Neuronal stem cell (in vitro differentiated cells): Measurements from ENCODE around the gene NEGR1.

Source experiments
- DNase-seq: peaks from one replicate; pipeline ENCODE4 v3.0.0-alpha.2; 2013; ENCODE audit warnings: low spot score
- H2AFZ ChIP-seq: one replicate; pipeline ENCODE4 v1.6.1; 2013; ENCODE audit warnings: mild to moderate bottlenecking, low read length, inconsistent platforms
- H2AK5ac ChIP-seq: 2 replicates; pipeline ENCODE4 v1.6.1; 2013; ENCODE audit warnings: low read depth, mild to moderate bottlenecking, inconsistent platforms, low read length, moderate library complexity, mixed read lengths
- H2BK120ac ChIP-seq: 2 replicates; pipeline ENCODE4 v1.6.1; 2013; ENCODE audit warnings: low read depth, mild to moderate bottlenecking, inconsistent platforms, low read length, moderate library complexity, mixed read lengths
- H2BK12ac ChIP-seq: one replicate; pipeline ENCODE4 v1.6.1; 2013; ENCODE audit warnings: low read length, inconsistent platforms
- H2BK15ac ChIP-seq: 2 replicates; pipeline ENCODE4 v1.6.1; 2013; ENCODE audit warnings: mild to moderate bottlenecking, low read length, inconsistent platforms, mixed read lengths
- H2BK5ac ChIP-seq: one replicate; pipeline ENCODE4 v1.6.1; 2013; ENCODE audit warnings: inconsistent platforms, mild to moderate bottlenecking, low read length, moderate library complexity
- H3K14ac ChIP-seq: one replicate; pipeline ENCODE4 v1.6.1; 2013; ENCODE audit warnings: low read length, inconsistent platforms
- H3K18ac ChIP-seq: 2 replicates; pipeline ENCODE4 v1.6.1; 2013; ENCODE audit warnings: low read length, inconsistent platforms
- H3K23ac ChIP-seq: 2 replicates; pipeline ENCODE4 v1.6.1; 2013; ENCODE audit warnings: low read depth, mild to moderate bottlenecking, mixed read lengths, low read length, inconsistent platforms; ENCODE audit not compliant: poor library complexity
- H3K27ac ChIP-seq: replicated peaks from 3 replicates; pipeline ENCODE4 v1.5.1; 2013; ENCODE audit warnings: low read length, inconsistent platforms
- H3K27me3 ChIP-seq, 3 experiments: 2 replicates each; pipeline ENCODE4 v1.6.1; 2013; ENCODE audit warnings: low read length in 3 of 3, mild to moderate bottlenecking in 2 of 3, inconsistent platforms in 1 of 3, low read depth in 1 of 3, mixed read lengths in 1 of 3, moderate library complexity in 1 of 3; ENCODE audit not compliant: control insufficient read depth in 3 of 3, insufficient read depth in 3 of 3
- H3K36me3 ChIP-seq, 2 donors: replicated peaks in 1 of 2; 2 replicates each; pipeline ENCODE4 v1.6.1; 2013; ENCODE audit warnings: low read length in 2 of 2; ENCODE audit not compliant: control insufficient read depth in 2 of 2, insufficient read depth in 2 of 2
- H3K4ac ChIP-seq: 2 replicates; pipeline ENCODE4 v1.6.1; 2013; ENCODE audit warnings: inconsistent platforms, mild to moderate bottlenecking, low read length, moderate library complexity
- H3K4me1 ChIP-seq, 2 donors: 1 replicate in 1 of 2; 2 replicates in 1 of 2; pipeline ENCODE4 v1.6.1; 2013; ENCODE audit warnings: low read length in 2 of 2, low read depth in 1 of 2; ENCODE audit not compliant: control insufficient read depth in 2 of 2, insufficient read depth in 1 of 2
- H3K4me2 ChIP-seq: one replicate; pipeline ENCODE4 v1.6.1; 2013; ENCODE audit warnings: mild to moderate bottlenecking, low read length, inconsistent platforms; ENCODE audit not compliant: insufficient read depth, poor library complexity, severe bottlenecking
- H3K4me3 ChIP-seq, 2 donors: 2 replicates each; pipeline ENCODE4 v1.5.1; 2013; ENCODE audit warnings: low read length in 2 of 2, mild to moderate bottlenecking in 2 of 2, inconsistent platforms in 1 of 2, moderate library complexity in 1 of 2
- H3K79me1 ChIP-seq: one replicate; pipeline ENCODE4 v1.6.1; 2013; ENCODE audit warnings: low read depth, mild to moderate bottlenecking, inconsistent platforms, low read length, moderate library complexity
- H3K9ac ChIP-seq: one replicate; pipeline ENCODE4 v1.6.1; 2013; ENCODE audit warnings: mild to moderate bottlenecking, low read depth, low read length, inconsistent platforms; ENCODE audit not compliant: poor library complexity
- H3K9me3 ChIP-seq, 2 donors: replicated peaks in 1 of 2; 2 replicates each; pipeline versions ENCODE3 to v1.6.1; 2013; ENCODE audit warnings: low read length in 2 of 2, mild to moderate bottlenecking in 2 of 2, inconsistent platforms in 1 of 2, low read depth in 1 of 2, mixed read lengths in 1 of 2, moderate library complexity in 1 of 2; ENCODE audit not compliant: control insufficient read depth in 2 of 2, insufficient read depth in 1 of 2
- H4K8ac ChIP-seq: one replicate; pipeline ENCODE4 v1.6.1; 2013; ENCODE audit warnings: low read depth, mild to moderate bottlenecking, inconsistent platforms, low read length, moderate library complexity
- H4K91ac ChIP-seq: one replicate; pipeline ENCODE4 v1.6.1; 2013; ENCODE audit warnings: low read length, low read depth, mild to moderate bottlenecking, inconsistent platforms; ENCODE audit not compliant: poor library complexity
- WGBS, 2 donors: extraction: QIAGEN DNeasy Blood & Tissue Kit; methylation state at CpG; one replicate each; pipeline ENCODE4 v1.1.7; 2013; ENCODE audit warnings: missing lambda C conversion rate in 2 of 2, mixed read lengths in 1 of 2; ENCODE audit not compliant: insufficient read length in 2 of 2, insufficient replicate concordance in 1 of 2; ENCODE audit errors: extremely low coverage in 2 of 2; 5-methylcytosine and 5-hydroxymethylcytosine counted together

The NEGR1 gene

GRCh38 chr1:71559880-71560279 lies 722.5 kb downstream of the NEGR1 start:
- DNase-seq: no peak
- Histone ChIP-seq H3K36me3 (no peaks in the 10 kb centered on the region), H4K8ac (no peak overlapping the region), H3K9me3 (no peaks in the 10 kb centered on the region), H2BK5ac (no peak overlapping the region), H3K27ac (no peak overlapping the region), H2AFZ (no peak overlapping the region), H3K4ac (no peak overlapping the region), H2BK120ac (no peak overlapping the region), H3K23ac (no peak overlapping the region), H3K18ac (no peak overlapping the region), H3K4me3 (no peak overlapping the region), H3K14ac (no peak overlapping the region), H2BK15ac (no peak overlapping the region), H3K9ac (no peak overlapping the region), H2BK12ac (no peak overlapping the region), H2AK5ac (no peak overlapping the region), H3K4me2 (no peak overlapping the region), H3K79me1 (no peaks in the 10 kb centered on the region), H3K4me1 (no peaks in the 10 kb centered on the region), H3K27me3 (no peaks in the 10 kb centered on the region), H4K91ac (no peak overlapping the region)
- WGBS, 2 donors: no CpG with 5 or more reads among the region's 1 CpG

GRCh38 chr1:71557138-71557537 lies 725.2 kb downstream of the NEGR1 start:
- H3K27me3 ChIP-seq: no peaks in the 10 kb centered on the region
- H2AK5ac ChIP-seq: no peak overlapping the region
- no peak overlapping the region for H2BK12ac ChIP-seq
- no peak overlapping the region for H2BK120ac ChIP-seq
- H2BK15ac ChIP-seq: no peak overlapping the region
- no peak overlapping the region for H3K4me2 ChIP-seq
- H3K27ac ChIP-seq: no peak overlapping the region
- H3K9me3 ChIP-seq: no peaks in the 10 kb centered on the region
- H3K18ac ChIP-seq: no peak overlapping the region
- no peak overlapping the region for H2AFZ ChIP-seq
- no peak overlapping the region for H3K4me3 ChIP-seq
- no peak overlapping the region for H4K91ac ChIP-seq
- H2BK5ac ChIP-seq: no peak overlapping the region
- H3K23ac ChIP-seq: no peak overlapping the region
- no peak overlapping the region for H3K14ac ChIP-seq
- DNase-seq: no peak
- H3K36me3 ChIP-seq: no peaks in the 10 kb centered on the region
- no peaks in the 10 kb centered on the region for H3K79me1 ChIP-seq
- no peak overlapping the region for H3K9ac ChIP-seq
- H4K8ac ChIP-seq: no peak overlapping the region
- no peaks in the 10 kb centered on the region for H3K4me1 ChIP-seq
- no CpG with 5 or more reads among the region's 2 CpGs for WGBS, 2 donors
- H3K4ac ChIP-seq: no peak overlapping the region

- H3K27me3 ChIP-seq: no peaks in the 10 kb centered on the region
- H2AK5ac ChIP-seq: no peak overlapping the region
- H3K18ac ChIP-seq: no peak overlapping the region
- H3K4me2 ChIP-seq: no peak overlapping the region
- H3K36me3 ChIP-seq: no peaks in the 10 kb centered on the region
- H3K14ac ChIP-seq: no peak overlapping the region
- H4K91ac ChIP-seq: no peak overlapping the region
- H2AFZ ChIP-seq: no peak overlapping the region
- no peaks in the 10 kb centered on the region for H3K4me1 ChIP-seq
- DNase-seq: no peak
- H3K23ac ChIP-seq: no peak overlapping the region
- H2BK15ac ChIP-seq: no peak overlapping the region
- no peak overlapping the region for H2BK120ac ChIP-seq
- no peaks in the 10 kb centered on the region for H3K9me3 ChIP-seq
- no peak overlapping the region for H2BK5ac ChIP-seq
- no peak overlapping the region for H3K9ac ChIP-seq
- H4K8ac ChIP-seq: no peak overlapping the region
- no peak overlapping the region for H3K27ac ChIP-seq
- no peaks in the 10 kb centered on the region for H3K79me1 ChIP-seq
- H3K4ac ChIP-seq: no peak overlapping the region
- no peak overlapping the region for H3K4me3 ChIP-seq
- WGBS, 2 donors: no CpG with 5 or more reads among the region's 7 CpGs
- H2BK12ac ChIP-seq: no peak overlapping the region
Observed at GRCh38 chr1:71548398-71548890, 733.9 kb downstream of the NEGR1 start.

DNA sequence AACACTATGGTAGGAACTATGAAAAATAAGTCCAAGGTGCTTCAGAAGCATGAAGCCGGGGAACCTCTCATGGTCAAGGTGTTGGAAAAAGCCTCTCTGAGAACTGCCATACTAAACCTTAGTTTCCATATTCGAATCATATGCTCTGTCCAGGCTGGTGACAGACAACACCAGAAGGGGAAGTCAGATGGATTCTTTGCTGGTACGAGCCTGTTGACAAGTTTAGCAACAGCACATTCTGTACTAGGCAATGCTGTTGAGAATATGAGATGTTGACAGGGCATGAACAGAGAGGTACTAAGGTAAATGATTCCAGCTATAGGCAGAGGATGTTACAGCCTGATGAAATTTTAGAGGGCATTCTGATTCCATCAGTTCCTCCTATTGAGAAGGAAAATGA lies 740.2 kb downstream of the NEGR1 start:
- H4K91ac ChIP-seq: no peak overlapping the region
- no peak overlapping the region for H3K18ac ChIP-seq
- H3K9ac ChIP-seq: no peak overlapping the region
- H3K4ac ChIP-seq: no peak overlapping the region
- no peak overlapping the region for H4K8ac ChIP-seq
- no peaks in the 10 kb centered on the region for H3K9me3 ChIP-seq
- no peak overlapping the region for H3K4me3 ChIP-seq
- no peaks in the 10 kb centered on the region for H3K79me1 ChIP-seq
- no peak overlapping the region for H2BK5ac ChIP-seq
- H2AFZ ChIP-seq: no peak overlapping the region
- H3K27ac ChIP-seq: no peak overlapping the region
- no peak overlapping the region for H3K4me2 ChIP-seq
- no peak overlapping the region for H2BK120ac ChIP-seq
- no peak overlapping the region for H2BK15ac ChIP-seq
- H3K36me3 ChIP-seq: no peaks in the 10 kb centered on the region
- peaks cover 0 to 1% of the 10 kb centered on the region in 2 donors for H3K4me1 ChIP-seq
- no peak overlapping the region for H3K14ac ChIP-seq
- no peak overlapping the region for H2AK5ac ChIP-seq
- no peak overlapping the region for H2BK12ac ChIP-seq
- no peaks in the 10 kb centered on the region for H3K27me3 ChIP-seq
- no peak for DNase-seq
- no CpG with 5 or more reads among the region's 3 CpGs for WGBS, 2 donors
- H3K23ac ChIP-seq: no peak overlapping the region
